C4-2B (cell line): Measurements from ENCODE around the gene AIFM1.
A peak's percentile ranks its signal among the peaks of the same experiment; 100 is the strongest.

Experiments
- ZFX ChIP-seq: fragments of 450-650 bp; IDR thresholded peaks from 2 replicates; pipeline ENCODE4 v1.6.1; 2017
- TF ChIP-seq, protein P1 (sequence below): fragments of 450-650 bp; conservative IDR thresholded peaks from 2 replicates; pipeline ENCODE4 v1.5.1; 2017; ENCODE audit warnings: mild to moderate bottlenecking

DNA sequence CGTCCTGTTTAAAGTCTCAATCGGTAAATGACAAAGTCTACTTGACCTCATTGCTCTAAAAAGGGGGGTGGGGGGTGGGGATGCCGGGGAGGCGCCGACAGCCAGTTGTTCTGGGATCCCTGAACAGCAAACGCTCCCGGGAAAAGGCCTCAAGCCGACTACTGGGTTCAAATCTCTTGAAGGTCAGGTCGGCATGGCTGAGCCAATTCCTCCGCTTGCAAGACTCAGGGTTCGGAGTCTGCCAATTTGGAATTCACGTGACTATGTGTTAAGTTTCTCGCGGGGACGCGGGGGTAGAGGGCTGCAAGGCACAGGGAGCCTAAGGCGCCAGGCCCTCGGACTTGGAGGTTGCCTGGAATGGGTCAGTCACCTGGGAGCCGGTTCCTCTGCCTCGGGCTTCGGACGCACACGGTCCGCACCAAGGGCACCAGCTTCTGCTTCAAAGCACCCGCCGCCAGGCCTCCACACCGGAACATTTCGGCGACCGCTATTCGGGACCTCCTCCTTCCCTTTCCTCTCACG is 399 bp downstream of the AIFM1 start:
- TF ChIP-seq, protein P1, sequence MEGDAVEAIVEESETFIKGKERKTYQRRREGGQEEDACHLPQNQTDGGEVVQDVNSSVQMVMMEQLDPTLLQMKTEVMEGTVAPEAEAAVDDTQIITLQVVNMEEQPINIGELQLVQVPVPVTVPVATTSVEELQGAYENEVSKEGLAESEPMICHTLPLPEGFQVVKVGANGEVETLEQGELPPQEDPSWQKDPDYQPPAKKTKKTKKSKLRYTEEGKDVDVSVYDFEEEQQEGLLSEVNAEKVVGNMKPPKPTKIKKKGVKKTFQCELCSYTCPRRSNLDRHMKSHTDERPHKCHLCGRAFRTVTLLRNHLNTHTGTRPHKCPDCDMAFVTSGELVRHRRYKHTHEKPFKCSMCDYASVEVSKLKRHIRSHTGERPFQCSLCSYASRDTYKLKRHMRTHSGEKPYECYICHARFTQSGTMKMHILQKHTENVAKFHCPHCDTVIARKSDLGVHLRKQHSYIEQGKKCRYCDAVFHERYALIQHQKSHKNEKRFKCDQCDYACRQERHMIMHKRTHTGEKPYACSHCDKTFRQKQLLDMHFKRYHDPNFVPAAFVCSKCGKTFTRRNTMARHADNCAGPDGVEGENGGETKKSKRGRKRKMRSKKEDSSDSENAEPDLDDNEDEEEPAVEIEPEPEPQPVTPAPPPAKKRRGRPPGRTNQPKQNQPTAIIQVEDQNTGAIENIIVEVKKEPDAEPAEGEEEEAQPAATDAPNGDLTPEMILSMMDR: no peak
- peak; percentile 55 for TF ChIP-seq ZFX
